ENCODE measurements around the gene NIBAN1. TPM values are rescaled to one million over a fixed set of nuclear protein-coding genes. Genes with fewer than 3 reads are reported as not detected.
"Not testable (repeated sequence)": the region's sequence is repeated elsewhere in the genome, so short reads cannot be mapped to it uniquely, and the experiment has no call there.

NIBAN1 gene
- total RNA-seq, 4 donors from 2014 or later = 17.7 to 26.4 (median 22.1) TPM

DNA sequence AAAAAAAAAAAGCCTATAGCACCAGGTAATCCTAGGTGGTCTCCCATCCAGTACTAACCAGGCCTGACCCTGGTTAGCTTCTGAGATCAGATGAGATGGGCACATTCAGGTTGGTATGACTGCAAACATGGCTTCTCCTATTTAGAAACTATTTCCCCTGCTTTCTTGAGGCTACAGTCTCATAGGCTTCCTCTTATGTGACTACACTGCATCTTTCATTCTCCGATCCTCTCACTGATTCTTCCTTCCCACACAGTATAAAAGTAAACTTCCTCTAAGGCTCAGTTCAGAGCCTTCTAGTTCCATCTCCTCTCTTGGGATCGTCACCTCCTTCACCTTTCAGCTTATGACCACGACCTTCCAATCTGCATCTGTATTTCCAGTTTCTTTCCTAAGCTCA, 40.6 kb upstream of the NIBAN1 start:
- Histone ChIP-seq H3K36me3 (no peaks in the 10 kb centered on the region), H3K27me3 (no peaks in the 10 kb centered on the region), H3K4me3 (no peak overlapping the region), H3K4me1 (no peaks in the 10 kb centered on the region), H3K27ac (no peak overlapping the region), H3K9me3 (no peaks in the 10 kb centered on the region)
- no peak for DNase-seq (ENCODE audit: low spot score in 2 of 2)
- TF ChIP-seq, protein P1, sequence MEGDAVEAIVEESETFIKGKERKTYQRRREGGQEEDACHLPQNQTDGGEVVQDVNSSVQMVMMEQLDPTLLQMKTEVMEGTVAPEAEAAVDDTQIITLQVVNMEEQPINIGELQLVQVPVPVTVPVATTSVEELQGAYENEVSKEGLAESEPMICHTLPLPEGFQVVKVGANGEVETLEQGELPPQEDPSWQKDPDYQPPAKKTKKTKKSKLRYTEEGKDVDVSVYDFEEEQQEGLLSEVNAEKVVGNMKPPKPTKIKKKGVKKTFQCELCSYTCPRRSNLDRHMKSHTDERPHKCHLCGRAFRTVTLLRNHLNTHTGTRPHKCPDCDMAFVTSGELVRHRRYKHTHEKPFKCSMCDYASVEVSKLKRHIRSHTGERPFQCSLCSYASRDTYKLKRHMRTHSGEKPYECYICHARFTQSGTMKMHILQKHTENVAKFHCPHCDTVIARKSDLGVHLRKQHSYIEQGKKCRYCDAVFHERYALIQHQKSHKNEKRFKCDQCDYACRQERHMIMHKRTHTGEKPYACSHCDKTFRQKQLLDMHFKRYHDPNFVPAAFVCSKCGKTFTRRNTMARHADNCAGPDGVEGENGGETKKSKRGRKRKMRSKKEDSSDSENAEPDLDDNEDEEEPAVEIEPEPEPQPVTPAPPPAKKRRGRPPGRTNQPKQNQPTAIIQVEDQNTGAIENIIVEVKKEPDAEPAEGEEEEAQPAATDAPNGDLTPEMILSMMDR (IDR thresholded peaks at IDR 0.05) = no peak
- TF ChIP-seq POLR2A (IDR thresholded peaks at IDR 0.05) (no peak), EP300 (IDR thresholded peaks at IDR 0.05) (no peak)
- WGBS, 2 donors = 60 to 70% methylated on average over 3 of the region's 3 CpGs

DNA sequence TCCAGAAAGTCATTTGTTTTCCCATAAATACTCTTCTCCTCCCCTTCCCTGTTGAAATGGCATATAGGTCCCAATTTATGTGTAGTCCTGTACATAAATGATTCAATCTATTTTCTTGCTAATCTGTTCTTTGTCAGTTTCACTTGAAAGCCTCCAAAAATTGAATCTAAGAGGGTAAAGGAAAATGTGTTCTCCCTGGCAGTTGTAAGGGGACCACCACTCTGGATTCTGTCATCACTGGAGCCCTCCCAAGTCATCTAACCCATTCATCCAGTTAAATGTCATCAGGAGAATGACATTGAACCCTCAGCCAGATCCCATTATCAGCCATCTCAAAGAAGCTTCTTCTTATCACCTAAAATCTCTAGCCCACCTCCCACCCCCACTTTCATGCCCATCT, 36.1 kb upstream of the NIBAN1 start:
- Histone ChIP-seq H3K9me3 (no peaks in the 10 kb centered on the region), H3K36me3 (no peaks in the 10 kb centered on the region), H3K27ac (no peak overlapping the region), H3K4me3 (no peak overlapping the region), H3K4me1 (no peaks in the 10 kb centered on the region), H3K27me3 (no peaks in the 10 kb centered on the region)
- no peak for TF ChIP-seq EP300 (IDR thresholded peaks at IDR 0.05)
- no peak for TF ChIP-seq POLR2A (IDR thresholded peaks at IDR 0.05)
- TF ChIP-seq, protein P1 (IDR thresholded peaks at IDR 0.05) = no peak
- DNase-seq (ENCODE audit: low spot score in 2 of 2) = no peak

DNA sequence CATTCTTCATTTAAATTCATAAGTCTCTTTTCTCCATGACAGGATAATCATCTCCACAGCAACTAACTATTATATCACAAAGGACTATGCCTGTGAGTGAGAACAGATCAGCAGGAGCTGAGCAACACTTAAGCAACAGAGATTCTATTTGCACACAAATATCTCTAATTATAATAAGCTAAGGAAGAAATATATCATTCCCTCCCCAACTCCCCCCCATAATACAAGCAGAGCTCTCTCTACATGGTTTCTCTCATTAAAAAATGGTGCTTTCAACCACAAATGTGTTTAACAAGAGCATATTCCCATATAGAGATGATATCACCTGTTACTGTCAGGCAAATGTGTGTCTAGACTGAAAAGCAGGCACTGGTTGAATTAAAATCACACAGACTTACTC, 34.5 kb upstream of the NIBAN1 start:
- TF ChIP-seq, protein P1 (IDR thresholded peaks at IDR 0.05) = no peak
- TF ChIP-seq EP300 (IDR thresholded peaks at IDR 0.05) (no peak), POLR2A (IDR thresholded peaks at IDR 0.05) (no peak)
- H3K9me3 ChIP-seq = no peaks in the 10 kb centered on the region
- no peaks in the 10 kb centered on the region for H3K27me3 ChIP-seq
- no peak for DNase-seq (ENCODE audit: low spot score in 2 of 2)
- H3K4me3 ChIP-seq = no peak overlapping the region
- H3K4me1 ChIP-seq = no peaks in the 10 kb centered on the region
- no peaks in the 10 kb centered on the region for H3K36me3 ChIP-seq
- H3K27ac ChIP-seq = no peak overlapping the region

DNA sequence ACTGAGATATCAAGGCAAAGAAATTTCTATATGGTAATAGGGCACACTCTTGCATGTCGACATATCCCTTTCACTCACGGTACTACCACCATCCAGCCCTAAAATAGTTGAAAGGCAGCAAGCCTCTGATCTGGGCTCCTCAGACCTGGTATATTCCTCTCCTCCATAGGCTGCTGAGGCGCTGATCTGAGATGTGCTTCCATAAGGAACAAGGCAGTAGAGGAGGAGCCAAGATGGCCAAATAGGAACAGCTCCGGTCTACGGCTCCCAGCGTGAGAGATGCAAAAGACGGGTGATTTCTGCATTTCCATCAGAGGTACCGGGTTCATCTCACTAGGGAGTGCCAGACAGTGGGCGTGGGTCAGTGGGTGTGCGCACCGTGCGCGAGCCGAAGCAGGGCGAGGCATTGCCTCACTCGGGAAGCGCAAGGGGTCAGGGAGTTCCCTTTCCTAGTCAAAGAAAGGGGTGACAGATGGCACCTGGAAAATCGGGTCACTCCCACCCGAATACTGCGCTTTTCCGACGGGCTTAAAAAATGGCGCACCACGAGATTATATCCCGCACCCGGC, 27.1 kb upstream of the NIBAN1 start:
- H3K27ac ChIP-seq = not testable (repeated sequence)
- 95 to 97% methylated on average over 23 to 26 of the region's 26 CpGs for WGBS, 2 donors

DNA sequence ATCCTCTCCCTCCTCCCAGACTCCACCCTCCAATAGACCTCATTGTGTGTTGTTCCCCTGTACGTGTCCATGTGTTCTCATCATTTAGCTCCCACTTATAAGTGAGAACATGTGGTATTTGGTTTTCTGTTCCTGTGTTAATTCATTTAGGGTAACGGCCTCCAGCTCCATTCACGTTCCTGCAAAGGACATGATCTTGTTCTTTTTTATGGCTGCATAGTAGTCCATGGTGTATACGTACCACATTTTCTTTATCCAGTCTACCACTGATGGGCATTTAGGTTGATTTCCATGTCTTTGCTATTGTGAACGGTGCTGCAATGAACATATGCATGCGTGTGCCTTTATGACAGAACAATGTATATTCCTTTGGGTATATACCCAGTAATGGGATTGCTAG, 25.7 kb upstream of the NIBAN1 start:
- not testable (repeated sequence) for H3K27me3 ChIP-seq; DNase-seq (ENCODE audit: low spot score in 2 of 2); H3K27ac ChIP-seq; H3K9me3 ChIP-seq; H3K36me3 ChIP-seq; H3K4me3 ChIP-seq; H3K4me1 ChIP-seq
- 87 to 92% methylated on average over 6 of the region's 6 CpGs for WGBS, 2 donors

More for the DNA sequence above, 27.1 kb upstream of the NIBAN1 start:
- H3K36me3 ChIP-seq; H3K9me3 ChIP-seq; H3K27me3 ChIP-seq; H3K4me1 ChIP-seq; H3K4me3 ChIP-seq; DNase-seq (ENCODE audit: low spot score in 2 of 2): not testable (repeated sequence)

DNA sequence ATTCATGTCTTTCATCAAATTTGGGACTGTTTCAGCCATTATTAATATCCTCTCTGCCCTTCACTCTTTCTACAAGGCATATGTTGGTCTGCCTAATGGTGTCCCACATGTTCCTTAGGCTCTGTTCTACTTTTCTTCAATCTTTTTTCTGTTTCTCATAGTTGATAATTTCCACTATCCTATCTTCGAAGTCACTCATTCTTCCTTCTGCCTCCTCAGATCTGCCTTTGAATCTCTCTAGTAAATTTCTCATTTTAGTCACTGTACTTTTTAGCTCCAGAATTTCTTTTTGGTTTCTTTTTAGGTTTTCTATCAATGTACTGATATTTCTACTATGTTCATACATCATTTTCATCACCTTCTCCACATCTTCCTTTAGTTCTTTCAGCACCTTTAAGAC, 20.0 kb upstream of the NIBAN1 start:
- 96 to 100% methylated on average over 1 of the region's 1 CpG for WGBS, 2 donors

More for the DNA sequence above, 20.0 kb upstream of the NIBAN1 start:
- peaks cover 0 to 18% (median 0%) of the 10 kb centered on the region in 4 donors for H3K9me3 ChIP-seq
- no peak overlapping the region for H3K27ac ChIP-seq
- H3K4me3 ChIP-seq = no peak overlapping the region
- no peaks in the 10 kb centered on the region for H3K27me3 ChIP-seq
- DNase-seq (ENCODE audit: low spot score in 2 of 2) = no peak
- no peaks in the 10 kb centered on the region for H3K36me3 ChIP-seq
- TF ChIP-seq EP300 (IDR thresholded peaks at IDR 0.05) = no peak
- no peak for TF ChIP-seq POLR2A (IDR thresholded peaks at IDR 0.05)
- TF ChIP-seq, protein P1 (IDR thresholded peaks at IDR 0.05) = no peak
- no peaks in the 10 kb centered on the region for H3K4me1 ChIP-seq
